H1 (cell line): ENCODE results near the gene ALAS1. TPM values are rescaled to one million over a fixed set of nuclear protein-coding genes. Genes with fewer than 3 reads are reported as not detected.

Experiments
- CTCF ChIA-PET: fragments of 300-600 bp; sonication (Branson Sonifier 250); formaldehyde crosslinking; loops from one replicate; lab custom pipeline; 2021; ENCODE audit not compliant: partially characterized antibody; lab: Charles Lee
- POLR2A ChIA-PET: fragments of 300-600 bp; sonication (Branson Sonifier 250); formaldehyde crosslinking; loops from one replicate; lab custom pipeline; 2021; ENCODE audit warnings: inconsistent platforms; ENCODE audit not compliant: partially characterized antibody; lab: Charles Lee
- DNase-seq, 2 experiments: peaks; one replicate each; pipeline versions ENCODE4 v3.0.0 to v3.0.0-alpha.2; 2010 to 2022; ENCODE audit warnings: low spot score in 2 of 2, low read depth in 1 of 2, mixed read lengths in 1 of 2
- FAIRE-seq: peaks from 2 replicates; lab custom pipeline; 2011; peaks lifted over from hg19 to GRCh38; lab: Jason Lieb, UNC
- H2AFZ ChIP-seq: 2 replicates; pipeline ENCODE4 v1.8.1; 2012; ENCODE audit warnings: low read length, inconsistent platforms
- H2AK5ac ChIP-seq: 2 replicates; pipeline ENCODE4 v1.6.1; 2013; ENCODE audit warnings: low read depth, low read length
- H2BK120ac ChIP-seq: replicated peaks from 2 replicates; pipeline ENCODE3; 2013; ENCODE audit warnings: low read depth, low read length, inconsistent platforms
- H2BK12ac ChIP-seq: 2 replicates; pipeline ENCODE4 v1.6.1; 2013; ENCODE audit warnings: low read depth, low read length
- H2BK15ac ChIP-seq: 2 replicates; pipeline ENCODE4 v1.6.1; 2013; ENCODE audit warnings: low read length
- H2BK20ac ChIP-seq: 2 replicates; pipeline ENCODE4 v1.6.1; 2013; ENCODE audit warnings: low read length
- H2BK5ac ChIP-seq: 2 replicates; pipeline ENCODE4 v1.6.1; 2013; ENCODE audit warnings: low read depth, low read length
- H3K14ac ChIP-seq: 2 replicates; pipeline ENCODE4 v1.6.1; 2013; ENCODE audit warnings: inconsistent platforms; ENCODE audit not compliant: insufficient read length
- H3K18ac ChIP-seq: 2 replicates; pipeline ENCODE4 v1.6.1; 2013; ENCODE audit warnings: low read length; ENCODE audit errors: extremely low read depth
- H3K23ac ChIP-seq: 2 replicates; pipeline ENCODE4 v1.6.1; 2013; ENCODE audit warnings: inconsistent platforms; ENCODE audit not compliant: insufficient read length
- H3K23me2 ChIP-seq: 2 replicates; pipeline ENCODE4 v1.6.1; 2013; ENCODE audit warnings: low read depth, low read length
- H3K27ac ChIP-seq: 2 replicates; pipeline ENCODE4 v1.6.1; 2011; ENCODE audit warnings: low read depth, low read length, inconsistent platforms
- H3K27me3 ChIP-seq, 4 experiments: replicated peaks in 1 of 4; 1 replicate in 1 of 4; 2 replicates in 3 of 4; pipeline versions ENCODE4 v1.6.1 to v1.8.1; 2011 to 2013; ENCODE audit warnings: low read length in 3 of 4, mild to moderate bottlenecking in 3 of 4, inconsistent platforms in 2 of 4, mixed read lengths in 2 of 4, moderate library complexity in 1 of 4; ENCODE audit not compliant: control insufficient read depth in 3 of 4, insufficient read depth in 3 of 4; ENCODE audit errors: extremely low read depth in 1 of 4
- H3K36me3 ChIP-seq, 4 experiments: 2 replicates each; pipeline versions ENCODE4 v1.6.1 to v1.8.1; 2011 to 2013; ENCODE audit warnings: mild to moderate bottlenecking in 4 of 4, low read length in 3 of 4, moderate library complexity in 2 of 4, control low read depth in 1 of 4, inconsistent platforms in 1 of 4; ENCODE audit not compliant: insufficient read depth in 4 of 4, control insufficient read depth in 2 of 4
- H3K4ac ChIP-seq: replicated peaks from 2 replicates; pipeline ENCODE3; 2013; ENCODE audit warnings: low read length, low read depth, mixed read lengths, inconsistent platforms; ENCODE audit not compliant: insufficient read length
- H3K4me1 ChIP-seq, 4 experiments: replicated peaks in 1 of 4; 1 replicate in 1 of 4; 2 replicates in 3 of 4; pipeline versions ENCODE4 v1.6.1 to v1.8.1; 2011 to 2013; ENCODE audit warnings: low read length in 3 of 4, inconsistent platforms in 2 of 4, mixed read lengths in 1 of 4; ENCODE audit not compliant: insufficient read depth in 4 of 4, control insufficient read depth in 3 of 4
- H3K4me2 ChIP-seq, 2 experiments: 2 replicates each; pipeline versions ENCODE4 v1.6.1 to v1.8.1; 2011 to 2013; ENCODE audit warnings: low read depth in 2 of 2, low read length in 2 of 2, control low read depth in 1 of 2, inconsistent platforms in 1 of 2, mild to moderate bottlenecking in 1 of 2; ENCODE audit not compliant: insufficient read depth in 1 of 2
- H3K4me3 ChIP-seq, 4 experiments: fragments of 200-600, 300-600 bp in 1 of 4; sonication (generic), shearing (Covaris generic), sonication (Bioruptor Twin) in 1 of 4; 2 replicates each; pipeline versions ENCODE4 v1.5.1 to v1.8.1; 2011 to 2016; ENCODE audit warnings: low read length in 4 of 4, low read depth in 3 of 4, control low read depth in 2 of 4, inconsistent platforms in 2 of 4, mild to moderate bottlenecking in 2 of 4, mixed read lengths in 1 of 4, moderate library complexity in 1 of 4; ENCODE audit not compliant: insufficient read depth in 2 of 4; ENCODE audit errors: extremely low read depth in 1 of 4
- H3K56ac ChIP-seq: replicated peaks from 2 replicates; pipeline ENCODE3; 2013; ENCODE audit warnings: low read depth, mild to moderate bottlenecking, mixed read lengths, low read length, inconsistent platforms; ENCODE audit not compliant: insufficient read length
- H3K79me1 ChIP-seq: 2 replicates; pipeline ENCODE4 v1.6.1; 2013; ENCODE audit warnings: low read depth, low read length, control low read depth
- H3K79me2 ChIP-seq, 2 experiments: 2 replicates each; pipeline versions ENCODE4 v1.6.1 to v1.8.1; 2012 to 2013; ENCODE audit warnings: low read length in 2 of 2, mild to moderate bottlenecking in 2 of 2, inconsistent platforms in 1 of 2; ENCODE audit not compliant: insufficient read depth in 2 of 2, control insufficient read depth in 1 of 2
- H3K9ac ChIP-seq, 4 experiments: replicated peaks in 1 of 4; 1 replicate in 1 of 4; 2 replicates in 3 of 4; pipeline versions ENCODE4 v1.6.1 to v1.8.1; 2011 to 2013; ENCODE audit warnings: low read depth in 3 of 4, low read length in 3 of 4, control low read depth in 2 of 4, mild to moderate bottlenecking in 2 of 4, moderate library complexity in 2 of 4, inconsistent platforms in 1 of 4; ENCODE audit errors: extremely low read depth in 1 of 4
- H3K9me3 ChIP-seq, 2 experiments: 2 replicates each; pipeline versions ENCODE4 v1.6.1 to v1.8.1; 2012 to 2013; ENCODE audit warnings: mild to moderate bottlenecking in 2 of 2, moderate library complexity in 2 of 2, control low read depth in 1 of 2, inconsistent platforms in 1 of 2, low read depth in 1 of 2, low read length in 1 of 2, mixed read lengths in 1 of 2; ENCODE audit not compliant: insufficient read depth in 2 of 2
- H4K20me1 ChIP-seq, 2 experiments: replicated peaks in 1 of 2; 2 replicates each; pipeline versions ENCODE3 to v1.8.1; 2011 to 2013; ENCODE audit warnings: inconsistent platforms in 2 of 2, low read length in 2 of 2, mild to moderate bottlenecking in 1 of 2; ENCODE audit not compliant: insufficient read depth in 2 of 2, control insufficient read depth in 1 of 2
- H4K5ac ChIP-seq: 2 replicates; pipeline ENCODE4 v1.6.1; 2013; ENCODE audit warnings: low read length, low read depth, mixed read lengths, inconsistent platforms; ENCODE audit not compliant: insufficient read length
- H4K8ac ChIP-seq: 2 replicates; pipeline ENCODE4 v1.8.0; 2013; ENCODE audit warnings: mild to moderate bottlenecking, moderate library complexity, low read length, inconsistent platforms; ENCODE audit not compliant: insufficient read depth; ENCODE audit errors: extremely low read depth
- H4K91ac ChIP-seq: replicated peaks from 2 replicates; pipeline ENCODE3; 2013; ENCODE audit warnings: low read length, mixed read lengths, inconsistent platforms; ENCODE audit not compliant: insufficient read length
- ATF2 ChIP-seq: IDR thresholded peaks from 2 replicates; pipeline ENCODE4 v1.6.1; 2012; ENCODE audit warnings: low read length, inconsistent platforms
- BRCA1 ChIP-seq: IDR thresholded peaks from 2 replicates; pipeline ENCODE4 v1.6.1; 2012; ENCODE audit warnings: low read depth, low read length, improper control_type of control experiment
- CBX5 ChIP-seq: fragments of 300-800, 300-1000 bp; sonication (generic); IDR thresholded peaks from 2 replicates; pipeline ENCODE4 v1.7.1; 2016; ENCODE audit warnings: antibody characterized with exemption, low read length, low read depth
- FOSL1 ChIP-seq: IDR thresholded peaks from 2 replicates; pipeline ENCODE4 v1.6.1; 2011; ENCODE audit warnings: mild to moderate bottlenecking, low read depth, low read length, moderate library complexity; ENCODE audit not compliant: insufficient read depth
- JUN ChIP-seq: IDR thresholded peaks from 2 replicates; pipeline ENCODE4 v1.6.1; 2011; ENCODE audit warnings: low read depth, mild to moderate bottlenecking, improper control_type of control experiment, low read length
- KDM1A ChIP-seq: fragments of 200-600, 300-600 bp; sonication (generic); IDR thresholded peaks from 2 replicates; pipeline ENCODE4 v1.7.1; 2016; ENCODE audit warnings: mild to moderate bottlenecking, low read length, borderline replicate concordance
- KDM4A ChIP-seq: IDR thresholded peaks from one replicate; pipeline ENCODE4 v1.7.1; 2012; ENCODE audit warnings: low read depth, mild to moderate bottlenecking, moderate library complexity, low read length, inconsistent platforms; ENCODE audit not compliant: severe bottlenecking
- RAD21 ChIP-seq, 2 experiments: IDR thresholded peaks in 1 of 2; conservative IDR thresholded peaks in 1 of 2; 2 replicates each; pipeline ENCODE4 v1.6.1; 2011; ENCODE audit warnings: low read depth in 2 of 2, low read length in 2 of 2, improper control_type of control experiment in 1 of 2, inconsistent platforms in 1 of 2, mild to moderate bottlenecking in 1 of 2, moderate library complexity in 1 of 2
- SUZ12 ChIP-seq: fragments of 200-600 bp; sonication (generic); IDR thresholded peaks from 2 replicates; pipeline ENCODE4 v1.6.1; 2012; ENCODE audit warnings: mild to moderate bottlenecking, inconsistent platforms, low read length, moderate library complexity, mixed read lengths
- YY1 ChIP-seq: IDR thresholded peaks from 2 replicates; pipeline ENCODE4 v1.6.1; 2011; ENCODE audit warnings: low read depth, mild to moderate bottlenecking, low read length
- ZNF274 ChIP-seq: IDR thresholded peaks from 2 replicates; pipeline ENCODE4 v1.7.0; 2012; ENCODE audit warnings: low read length, borderline replicate concordance; ENCODE audit errors: extremely low read depth
- WGBS, 2 experiments: shearing (Covaris generic) in 1 of 2; methylation state at CpG; one replicate each; pipeline versions ENCODE4 v1.1.6 to v1.1.7; 2013 to 2015; ENCODE audit warnings: low lambda C conversion rate in 2 of 2, mixed read lengths in 2 of 2, inconsistent platforms in 1 of 2, low coverage in 1 of 2, missing lambda C conversion rate in 1 of 2; ENCODE audit not compliant: insufficient replicate concordance in 2 of 2, insufficient coverage in 1 of 2, insufficient read length in 1 of 2; ENCODE audit errors: extremely low coverage in 1 of 2, missing lambda C conversion rate in 1 of 2; 5-methylcytosine and 5-hydroxymethylcytosine counted together
- polyA plus RNA-seq, 7 experiments: library from polyadenylated mRNA; depleted of rRNA in 3 of 7; stranded (reverse) in 5 of 7; unstranded in 2 of 7; fragments of >200 nt in 5 of 7; fragments of 200-250 nt in 2 of 7; gene quantifications; 1 replicate in 5 of 7; 2 replicates in 1 of 7; 4 replicates in 1 of 7; pipeline versions ENCODE4 v1.2.1 to v1.2.3, GENCODE V29; 2011 to 2013; ENCODE audit warnings: missing spikeins in 2 of 7, mixed read lengths in 2 of 7
- total RNA-seq: library from RNA; stranded (reverse); fragmentation: NEBNext Ultra II Directional; extraction: Animal tissue kit (Norgen Biotek cat#: 25700); gene quantifications from 2 replicates; pipeline ENCODE4 v1.2.1, GENCODE V29; 2021

The ALAS1 gene
- total and polyA plus RNA-seq, 2 of the 8 experiments (the other 6 are each of a cell fraction or from before 2014, with no cell fraction given): 45.9 to 84.4 TPM

GRCh38 chr3:52236424-52236886, 38.5 kb downstream of the ALAS1 start:
- H3K23me2 ChIP-seq: peaks cover 9% of the 10 kb centered on the region
- no peak overlapping the region for H3K56ac ChIP-seq
- CTCF ChIA-PET: interaction anchor here (0.6 to 14.4 kb wide), 16 partner anchors 8 to 283 kb away, joined by 3 to 336 read pairs (median 5); partner anchors contain the start of genes PPM1M, TLR9 and WDR82
- peaks cover 4 to 9% of the 10 kb centered on the region in 2 experiments for H4K20me1 ChIP-seq
- H3K4me2 ChIP-seq: peak overlapping the region; percentile 78 to 98; a peak in 3 of 4 replicates
- peaks cover 15 to 42% (median 28%) of the 10 kb centered on the region in 4 experiments for H3K4me1 ChIP-seq
- no peak overlapping the region for H2AK5ac ChIP-seq
- H2AFZ ChIP-seq: no peak overlapping the region
- peaks cover 15% of the 10 kb centered on the region for H3K79me1 ChIP-seq
- H3K23ac ChIP-seq: no peak overlapping the region
- H3K18ac ChIP-seq: no peak overlapping the region
- no peak overlapping the region for H4K5ac ChIP-seq
- no peak overlapping the region for H4K8ac ChIP-seq
- H3K14ac ChIP-seq: no peak overlapping the region
- no peak overlapping the region for H2BK20ac ChIP-seq
- peak overlapping the region; percentile 7; the same call in 1 of the 2 replicates for H3K27ac ChIP-seq
- FAIRE-seq (no peak), DNase-seq (peak in 1 of 2 experiments; percentile 40)
- H3K4ac ChIP-seq: peak overlapping the region; percentile 44
- H3K9me3 ChIP-seq: no peaks in the 10 kb centered on the region
- peak overlapping the region in 1 of 4 experiments; percentile 89; a peak in 1 of 8 replicates for H3K4me3 ChIP-seq
- H4K91ac ChIP-seq: no peak overlapping the region
- POLR2A ChIA-PET: interaction anchor here (0.9 to 6.5 kb wide), 8 partner anchors 9 to 245 kb away, joined by 3 to 69 read pairs (median 4); partner anchors contain the start of genes PPM1M, TLR9 and WDR82
- WGBS, 2 experiments: 85% methylated on average over 5 of the region's 5 CpGs; no CpG with 5 or more reads in 1 of the 2 experiments
- no peaks in the 10 kb centered on the region for H3K36me3 ChIP-seq
- no peaks in the 10 kb centered on the region for H3K27me3 ChIP-seq
- H2BK5ac ChIP-seq: peak overlapping the region; percentile 68; the same call in 1 of the 2 replicates
- H3K9ac ChIP-seq: no peak overlapping the region
- peaks cover 0 to 15% of the 10 kb centered on the region in 2 experiments; a peak in 2 of 4 replicates for H3K79me2 ChIP-seq
- H2BK15ac ChIP-seq: no peak overlapping the region
- no peak overlapping the region for H2BK120ac ChIP-seq
- H2BK12ac ChIP-seq: no peak overlapping the region
- TF ChIP-seq RAD21 (IDR thresholded peaks at IDR 0.05 in 1 of 2, conservative IDR thresholded peaks at IDR 0.05 in 1 of 2; ENCODE audit: low read depth in 2 of 2, low read length in 2 of 2): no peak
- TF ChIP-seq FOSL1: no peak
- no peak for TF ChIP-seq YY1
- no peak for TF ChIP-seq ATF2
- TF ChIP-seq ZNF274: no peak
- TF ChIP-seq SUZ12: no peak
- TF ChIP-seq JUN: no peak
- no peak for TF ChIP-seq KDM4A
- no peak for TF ChIP-seq BRCA1
- no peak for TF ChIP-seq CBX5
- no peak for TF ChIP-seq KDM1A
